Measurements from ENCODE around the gene SUCLG1. TPM values are rescaled to one million over a fixed set of nuclear protein-coding genes. Genes with fewer than 3 reads are reported as not detected.

Gene SUCLG1
- total RNA-seq, 1 donor from 2014 or later = 63.8 TPM

DNA sequence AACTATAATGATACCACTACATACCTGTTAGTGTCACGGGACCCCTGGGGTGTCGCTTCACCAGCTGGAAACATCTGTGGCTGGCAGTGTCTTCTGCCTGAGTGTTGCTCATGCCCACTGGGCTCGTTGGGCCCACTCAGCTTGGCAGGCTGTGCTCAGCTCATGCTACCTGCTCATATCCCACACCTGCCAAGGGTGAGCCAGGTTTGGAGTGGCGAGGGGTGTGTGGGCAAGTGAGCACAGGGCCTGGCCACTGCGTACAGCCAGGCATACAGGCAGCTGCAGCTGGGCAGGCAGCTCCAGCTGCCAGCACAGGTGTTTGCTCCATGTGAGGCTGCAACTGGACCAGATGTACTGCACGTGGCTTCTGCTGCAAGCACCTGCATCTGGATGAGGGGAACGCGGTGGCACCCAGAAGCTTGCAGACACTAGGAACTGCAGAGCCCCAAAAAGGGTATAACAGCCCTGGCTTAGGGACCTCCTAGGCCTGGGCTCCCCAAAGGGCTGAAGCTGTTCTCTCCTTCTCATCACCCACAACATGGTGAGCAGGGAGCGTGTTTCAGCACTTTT, 70.1 kb downstream of the SUCLG1 start:
- intact Hi-C loops (cut with DNase I) = no loop called here
- H3K4me3 ChIP-seq = no peak overlapping the region

DNA sequence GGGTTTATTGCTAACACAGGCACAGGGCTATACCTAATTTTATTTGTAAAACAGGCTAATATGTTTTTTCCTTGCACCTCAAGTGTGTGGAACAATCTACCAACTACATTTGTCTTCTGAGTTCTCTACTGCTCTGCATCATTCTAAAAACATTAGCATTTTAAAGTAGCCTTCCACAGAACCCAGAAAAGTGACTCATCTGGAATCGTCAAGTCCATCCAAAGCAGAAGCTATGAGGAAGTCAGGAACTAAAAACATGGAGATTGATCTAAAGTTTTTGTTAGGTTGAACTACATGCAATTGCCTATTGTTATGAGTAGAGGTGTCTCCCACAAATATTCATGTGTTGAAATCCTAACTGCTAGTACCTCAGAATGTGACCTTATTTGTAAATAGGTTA, 70.9 kb downstream of the SUCLG1 start:
- no peaks in the 10 kb centered on the region for H3K9me3 ChIP-seq
- intact Hi-C loops (cut with DNase I) = no loop called here
- no peaks in the 10 kb centered on the region for H3K4me1 ChIP-seq
- no peaks in the 10 kb centered on the region for H3K36me3 ChIP-seq
- H3K27me3 ChIP-seq = no peaks in the 10 kb centered on the region
- TF ChIP-seq POLR2A (IDR thresholded peaks at IDR 0.05) (no peak), POLR2AphosphoS5 (IDR thresholded peaks at IDR 0.05; ENCODE audit: insufficient read depth in 1 of 2, low read depth in 1 of 2) (no peak)
- TF ChIP-seq, protein P1, sequence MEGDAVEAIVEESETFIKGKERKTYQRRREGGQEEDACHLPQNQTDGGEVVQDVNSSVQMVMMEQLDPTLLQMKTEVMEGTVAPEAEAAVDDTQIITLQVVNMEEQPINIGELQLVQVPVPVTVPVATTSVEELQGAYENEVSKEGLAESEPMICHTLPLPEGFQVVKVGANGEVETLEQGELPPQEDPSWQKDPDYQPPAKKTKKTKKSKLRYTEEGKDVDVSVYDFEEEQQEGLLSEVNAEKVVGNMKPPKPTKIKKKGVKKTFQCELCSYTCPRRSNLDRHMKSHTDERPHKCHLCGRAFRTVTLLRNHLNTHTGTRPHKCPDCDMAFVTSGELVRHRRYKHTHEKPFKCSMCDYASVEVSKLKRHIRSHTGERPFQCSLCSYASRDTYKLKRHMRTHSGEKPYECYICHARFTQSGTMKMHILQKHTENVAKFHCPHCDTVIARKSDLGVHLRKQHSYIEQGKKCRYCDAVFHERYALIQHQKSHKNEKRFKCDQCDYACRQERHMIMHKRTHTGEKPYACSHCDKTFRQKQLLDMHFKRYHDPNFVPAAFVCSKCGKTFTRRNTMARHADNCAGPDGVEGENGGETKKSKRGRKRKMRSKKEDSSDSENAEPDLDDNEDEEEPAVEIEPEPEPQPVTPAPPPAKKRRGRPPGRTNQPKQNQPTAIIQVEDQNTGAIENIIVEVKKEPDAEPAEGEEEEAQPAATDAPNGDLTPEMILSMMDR (IDR thresholded peaks at IDR 0.05) = no peak
- H3K4me3 ChIP-seq = no peak overlapping the region
- H3K27ac ChIP-seq = no peak overlapping the region
- DNase-seq (ENCODE audit: extremely low spot score in 2 of 2) = no peak

More for the DNA sequence above, 70.1 kb downstream of the SUCLG1 start:
- Histone ChIP-seq H3K9me3 (no peaks in the 10 kb centered on the region), H3K27ac (no peak overlapping the region), H3K27me3 (no peaks in the 10 kb centered on the region), H3K36me3 (no peaks in the 10 kb centered on the region), H3K4me1 (no peaks in the 10 kb centered on the region)
- DNase-seq (ENCODE audit: extremely low spot score in 2 of 2) = no peak
- TF ChIP-seq POLR2A (IDR thresholded peaks at IDR 0.05) = no peak
- no peak for TF ChIP-seq POLR2AphosphoS5 (IDR thresholded peaks at IDR 0.05; ENCODE audit: insufficient read depth in 1 of 2, low read depth in 1 of 2)
- TF ChIP-seq, protein P1 (IDR thresholded peaks at IDR 0.05) = no peak

DNA sequence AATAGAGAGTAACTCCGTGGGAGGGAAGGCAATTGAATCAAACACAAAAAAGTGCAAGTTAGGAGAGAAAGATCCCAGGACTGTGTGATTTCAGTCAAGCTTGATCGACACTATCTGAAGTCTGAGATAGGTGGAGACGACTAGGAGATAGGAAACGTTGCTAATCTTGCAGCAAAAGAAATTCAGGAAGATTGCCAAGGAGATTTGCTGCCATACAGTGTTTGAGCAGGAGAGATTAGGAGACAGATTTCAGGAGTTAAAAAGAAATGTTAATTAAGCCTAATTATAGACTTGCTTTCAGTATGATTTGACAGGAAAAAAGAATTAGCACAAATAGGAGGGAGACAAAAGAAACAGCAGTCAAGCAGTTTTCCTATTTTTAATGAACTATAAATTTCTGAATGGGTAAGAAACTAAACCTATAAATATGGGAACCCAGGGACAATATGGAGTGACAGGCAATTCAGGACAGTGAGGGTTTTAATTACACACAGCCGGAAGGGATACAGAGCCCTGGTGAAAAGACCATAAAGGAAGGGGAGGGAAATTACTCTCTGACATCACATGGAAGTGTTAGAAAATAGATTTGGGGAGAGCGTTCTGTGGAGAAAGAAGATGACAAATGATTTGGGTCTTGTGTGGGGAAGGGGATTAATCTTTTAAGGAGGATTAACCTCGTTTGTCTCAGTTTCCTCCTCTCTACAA, 72.6 kb downstream of the SUCLG1 start:
- no peak for DNase-seq (ENCODE audit: extremely low spot score in 2 of 2)
- H3K4me1 ChIP-seq = no peaks in the 10 kb centered on the region
- no peaks in the 10 kb centered on the region for H3K36me3 ChIP-seq
- no peaks in the 10 kb centered on the region for H3K9me3 ChIP-seq
- H3K27me3 ChIP-seq = no peaks in the 10 kb centered on the region
- H3K27ac ChIP-seq = no peak overlapping the region
- no peak overlapping the region for H3K4me3 ChIP-seq
- TF ChIP-seq POLR2AphosphoS5 (IDR thresholded peaks at IDR 0.05; ENCODE audit: insufficient read depth in 1 of 2, low read depth in 1 of 2) = no peak
- TF ChIP-seq, protein P1 (IDR thresholded peaks at IDR 0.05) = no peak
- TF ChIP-seq POLR2A (IDR thresholded peaks at IDR 0.05) = no peak
- intact Hi-C loops (cut with DNase I) = no loop called here

DNA sequence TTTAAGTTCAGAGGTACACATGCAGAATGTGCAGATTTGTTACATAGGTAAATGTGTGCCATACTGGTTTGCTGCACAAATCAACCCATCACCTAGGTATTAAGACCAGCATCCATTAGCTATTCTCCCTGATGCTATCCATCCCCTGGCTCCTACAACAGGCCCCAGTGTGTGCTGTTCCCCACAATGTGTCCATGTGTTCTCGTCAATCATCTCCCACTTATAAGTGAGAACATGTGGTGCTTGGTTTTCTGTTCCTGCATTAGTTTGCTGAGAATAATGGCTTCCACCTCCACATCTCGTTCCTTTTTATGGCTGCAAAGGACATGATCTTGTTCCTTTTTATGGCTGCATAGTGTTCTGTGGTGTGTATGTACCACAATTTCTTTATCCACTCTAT, 75.8 kb downstream of the SUCLG1 start:
- Histone ChIP-seq H3K27me3 (no peaks in the 10 kb centered on the region), H3K4me3 (no peak overlapping the region), H3K36me3 (no peaks in the 10 kb centered on the region), H3K27ac (no peak overlapping the region), H3K4me1 (no peaks in the 10 kb centered on the region), H3K9me3 (no peaks in the 10 kb centered on the region)
- intact Hi-C loops (cut with DNase I) = no loop called here
- DNase-seq (ENCODE audit: extremely low spot score in 2 of 2) = no peak
- TF ChIP-seq POLR2A (IDR thresholded peaks at IDR 0.05) (no peak), POLR2AphosphoS5 (IDR thresholded peaks at IDR 0.05; ENCODE audit: insufficient read depth in 1 of 2, low read depth in 1 of 2) (no peak)
- TF ChIP-seq, protein P1 (IDR thresholded peaks at IDR 0.05) = no peak

DNA sequence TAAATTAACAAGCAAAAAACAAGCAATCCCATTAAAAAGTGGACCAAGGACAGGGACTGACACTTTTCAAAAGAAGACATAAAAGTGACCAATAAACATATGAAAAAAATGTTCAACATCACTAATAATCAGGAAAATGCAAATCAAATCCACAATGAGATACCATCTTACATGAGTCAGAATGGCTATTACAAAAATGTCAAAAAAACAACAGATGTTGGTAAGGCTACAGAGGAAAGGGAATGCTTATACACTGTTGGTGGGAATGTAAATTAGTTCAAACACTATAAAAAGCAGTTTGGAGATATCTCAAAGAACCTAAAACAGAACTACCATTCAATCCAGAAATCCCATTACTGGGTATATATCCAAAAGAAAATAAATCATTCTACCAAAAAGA, 78.2 kb downstream of the SUCLG1 start:
- DNase-seq (ENCODE audit: extremely low spot score in 2 of 2) = no peak
- Histone ChIP-seq H3K27ac (no peak overlapping the region), H3K9me3 (no peaks in the 10 kb centered on the region), H3K27me3 (no peaks in the 10 kb centered on the region), H3K4me1 (no peaks in the 10 kb centered on the region), H3K36me3 (no peaks in the 10 kb centered on the region), H3K4me3 (no peak overlapping the region)
- TF ChIP-seq POLR2AphosphoS5 (IDR thresholded peaks at IDR 0.05; ENCODE audit: insufficient read depth in 1 of 2, low read depth in 1 of 2) = no peak
- intact Hi-C loops (cut with DNase I) = no loop called here

All from vagina (tissue), 2 donors.